ENCODE data around the gene PLAGL2.
"Not testable (repeated sequence)": the region's sequence is repeated elsewhere in the genome, so short reads cannot be mapped to it uniquely, and the experiment has no call there.

PLAGL2 gene, protein sequence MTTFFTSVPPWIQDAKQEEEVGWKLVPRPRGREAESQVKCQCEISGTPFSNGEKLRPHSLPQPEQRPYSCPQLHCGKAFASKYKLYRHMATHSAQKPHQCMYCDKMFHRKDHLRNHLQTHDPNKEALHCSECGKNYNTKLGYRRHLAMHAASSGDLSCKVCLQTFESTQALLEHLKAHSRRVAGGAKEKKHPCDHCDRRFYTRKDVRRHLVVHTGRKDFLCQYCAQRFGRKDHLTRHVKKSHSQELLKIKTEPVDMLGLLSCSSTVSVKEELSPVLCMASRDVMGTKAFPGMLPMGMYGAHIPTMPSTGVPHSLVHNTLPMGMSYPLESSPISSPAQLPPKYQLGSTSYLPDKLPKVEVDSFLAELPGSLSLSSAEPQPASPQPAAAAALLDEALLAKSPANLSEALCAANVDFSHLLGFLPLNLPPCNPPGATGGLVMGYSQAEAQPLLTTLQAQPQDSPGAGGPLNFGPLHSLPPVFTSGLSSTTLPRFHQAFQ

DNA sequence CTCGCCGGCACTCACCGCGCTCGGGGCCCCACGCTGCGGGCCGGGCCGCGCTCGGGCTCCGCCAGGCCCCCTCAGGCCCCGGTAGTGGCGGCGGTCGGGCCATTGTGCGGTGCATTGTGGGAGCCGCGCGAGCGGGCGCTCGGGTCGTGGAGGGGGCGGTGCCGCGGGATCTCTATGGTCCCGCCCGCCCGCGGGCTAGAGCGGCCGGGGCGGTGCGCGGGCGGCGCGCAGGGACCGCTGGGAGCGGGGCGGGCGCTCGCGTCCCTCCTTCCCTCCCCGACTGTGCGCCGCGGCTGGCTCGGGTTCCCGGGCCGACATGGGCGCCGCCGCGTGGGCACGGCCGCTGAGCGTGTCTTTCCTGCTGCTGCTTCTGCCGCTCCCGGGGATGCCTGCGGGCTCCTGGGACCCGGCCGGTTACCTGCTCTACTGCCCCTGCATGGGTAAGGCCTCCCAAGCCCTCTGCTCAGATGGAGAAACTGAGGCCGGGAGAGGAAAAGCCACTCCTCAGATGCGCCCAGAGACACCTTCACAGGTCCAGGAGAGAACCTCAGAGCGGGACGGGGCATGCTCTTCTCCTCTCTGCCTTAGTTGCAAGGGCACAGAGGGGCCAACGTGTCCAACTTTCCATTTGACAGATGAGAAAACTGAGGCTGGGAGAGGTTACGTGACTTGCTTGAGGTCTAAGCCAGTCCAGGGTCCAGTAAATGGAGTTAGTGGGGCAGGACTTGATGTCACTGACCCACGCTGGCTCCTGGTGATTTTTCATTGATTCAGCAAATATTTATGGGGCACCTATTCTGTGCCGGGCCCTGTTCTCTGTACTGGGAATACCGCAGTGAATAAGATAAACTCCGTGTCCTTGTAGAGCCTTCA is at the start of gene PLAGL2, which contains the start of gene POFUT1:
Gene PLAGL2 (minus strand): TSS at position 118 of the 873 bp plus-strand sequence. CDS start 5,565 bp downstream, outside the sequence.
Gene POFUT1 (plus strand): TSS at position 255 of the 873 bp plus-strand sequence. CDS start 62 bp downstream, at position 317.
- H3K4me3 ChIP-seq (replicated peaks; ENCODE audit: low read depth, low read length) = peak within 1 kb of the TSS; percentile 100
- TF ChIP-seq, protein P1, sequence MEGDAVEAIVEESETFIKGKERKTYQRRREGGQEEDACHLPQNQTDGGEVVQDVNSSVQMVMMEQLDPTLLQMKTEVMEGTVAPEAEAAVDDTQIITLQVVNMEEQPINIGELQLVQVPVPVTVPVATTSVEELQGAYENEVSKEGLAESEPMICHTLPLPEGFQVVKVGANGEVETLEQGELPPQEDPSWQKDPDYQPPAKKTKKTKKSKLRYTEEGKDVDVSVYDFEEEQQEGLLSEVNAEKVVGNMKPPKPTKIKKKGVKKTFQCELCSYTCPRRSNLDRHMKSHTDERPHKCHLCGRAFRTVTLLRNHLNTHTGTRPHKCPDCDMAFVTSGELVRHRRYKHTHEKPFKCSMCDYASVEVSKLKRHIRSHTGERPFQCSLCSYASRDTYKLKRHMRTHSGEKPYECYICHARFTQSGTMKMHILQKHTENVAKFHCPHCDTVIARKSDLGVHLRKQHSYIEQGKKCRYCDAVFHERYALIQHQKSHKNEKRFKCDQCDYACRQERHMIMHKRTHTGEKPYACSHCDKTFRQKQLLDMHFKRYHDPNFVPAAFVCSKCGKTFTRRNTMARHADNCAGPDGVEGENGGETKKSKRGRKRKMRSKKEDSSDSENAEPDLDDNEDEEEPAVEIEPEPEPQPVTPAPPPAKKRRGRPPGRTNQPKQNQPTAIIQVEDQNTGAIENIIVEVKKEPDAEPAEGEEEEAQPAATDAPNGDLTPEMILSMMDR (IDR thresholded peaks at IDR 0.05; ENCODE audit: low read length, missing control alignments) = peak; percentile 10
- peak; percentile 86 for DNase-seq (ENCODE audit: low read depth)

DNA sequence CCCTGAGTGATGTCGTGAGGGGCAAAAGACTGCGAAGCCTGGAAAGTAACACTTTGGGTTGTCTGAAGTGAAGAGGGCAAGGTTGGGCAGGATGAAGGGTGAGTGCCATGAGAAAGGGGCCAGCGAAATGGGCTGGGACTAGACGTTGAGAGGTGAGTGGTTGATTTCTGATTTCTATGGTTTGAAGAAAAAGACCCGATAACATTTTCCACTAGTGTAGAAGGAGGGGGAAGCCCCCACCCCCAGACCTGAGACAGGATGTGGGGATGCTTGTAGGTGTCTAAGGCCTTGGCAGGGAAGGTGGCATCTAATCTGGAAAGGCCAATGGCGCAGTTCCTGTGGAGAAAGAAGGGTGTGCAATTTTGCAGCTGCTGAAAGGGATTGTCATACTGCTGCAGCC is 44.6 kb upstream of the PLAGL2 start:
- no peak overlapping the region for H3K4me3 ChIP-seq (replicated peaks; ENCODE audit: low read depth, low read length)
- DNase-seq (ENCODE audit: low read depth) = no peak
- TF ChIP-seq, protein P1 (IDR thresholded peaks at IDR 0.05; ENCODE audit: low read length, missing control alignments) = no peak

DNA sequence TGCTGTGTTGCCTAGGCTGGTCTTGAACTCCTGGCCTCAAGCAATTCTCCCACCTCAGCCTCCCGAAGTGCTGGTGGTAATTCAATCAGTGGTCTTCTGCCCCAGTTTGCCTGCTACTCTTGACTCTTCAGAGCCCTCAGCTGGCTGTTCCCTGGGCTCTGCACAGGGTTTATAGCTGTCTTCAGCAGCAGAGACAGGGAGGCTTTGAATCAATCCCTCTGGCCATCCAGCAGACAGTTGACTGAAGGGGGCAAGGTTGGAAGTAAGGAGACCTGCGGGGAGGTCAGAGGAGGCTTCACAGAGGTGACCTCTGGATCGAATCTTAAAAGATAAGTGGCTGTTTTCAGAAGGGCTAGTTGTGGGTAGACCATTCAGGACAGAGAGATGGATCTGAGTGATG is 43.9 kb upstream of the PLAGL2 start:
- no peak for DNase-seq (ENCODE audit: low read depth)
- TF ChIP-seq, protein P1 (IDR thresholded peaks at IDR 0.05; ENCODE audit: low read length, missing control alignments) = no peak
- H3K4me3 ChIP-seq (replicated peaks; ENCODE audit: low read depth, low read length) = no peak overlapping the region

DNA sequence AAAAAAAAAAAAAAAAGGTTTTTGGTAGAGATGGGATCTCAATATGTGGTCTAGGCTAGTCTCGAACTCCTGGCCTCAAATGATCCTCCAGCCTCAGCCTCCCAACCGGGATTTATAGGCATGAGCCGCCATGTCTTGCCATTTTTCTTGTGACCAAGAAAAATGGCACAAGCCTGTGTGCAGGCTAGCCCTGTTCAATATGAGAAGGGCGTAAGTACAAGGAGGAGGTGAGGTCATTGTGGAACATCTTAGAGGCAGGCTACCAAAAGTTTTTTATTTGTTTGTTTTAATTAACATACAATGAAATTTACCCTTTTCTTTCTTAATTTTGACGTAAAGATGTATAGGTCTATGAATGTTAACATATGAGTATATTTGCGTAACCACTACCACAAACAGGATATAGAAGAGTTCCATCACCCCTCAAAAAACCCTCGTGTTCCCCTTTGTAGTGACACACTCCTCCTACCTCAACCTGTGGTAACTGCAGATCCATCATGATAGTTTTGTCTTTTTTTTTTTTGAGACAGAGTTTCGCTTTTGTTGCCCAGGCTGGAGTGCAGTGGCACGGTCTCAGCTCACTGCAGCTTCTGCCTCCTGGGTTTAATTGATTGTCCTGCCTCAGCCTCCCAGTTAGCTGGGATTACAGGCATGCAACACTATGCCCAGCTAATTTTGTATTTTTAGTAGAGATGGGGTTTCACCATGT is 41.6 kb upstream of the PLAGL2 start:
- H3K4me3 ChIP-seq (replicated peaks; ENCODE audit: low read depth, low read length) = no peak overlapping the region
- TF ChIP-seq, protein P1 (IDR thresholded peaks at IDR 0.05; ENCODE audit: low read length, missing control alignments) = no peak
- no peak for DNase-seq (ENCODE audit: low read depth)

DNA sequence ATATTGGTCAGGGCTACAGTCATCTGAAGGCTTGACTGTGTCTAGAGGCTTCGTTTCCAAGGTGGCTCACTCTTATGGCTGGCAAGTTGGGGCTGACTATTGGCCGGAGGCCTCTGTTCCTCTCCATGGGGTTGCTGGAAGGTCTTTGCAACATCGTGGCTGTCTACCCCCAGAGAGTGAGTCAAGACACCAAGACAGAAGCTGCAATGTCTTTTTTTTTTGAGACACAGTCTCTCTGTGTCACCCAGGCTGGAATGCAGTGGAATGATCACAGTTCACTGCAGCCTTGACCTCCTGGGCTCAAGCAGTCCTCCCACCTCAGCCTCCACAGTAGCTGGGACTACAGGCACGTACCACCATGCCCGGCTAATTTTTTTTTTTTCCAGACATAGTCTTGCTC is 40.5 kb upstream of the PLAGL2 start:
- H3K4me3 ChIP-seq (replicated peaks; ENCODE audit: low read depth, low read length) = no peak overlapping the region
- TF ChIP-seq, protein P1 (IDR thresholded peaks at IDR 0.05; ENCODE audit: low read length, missing control alignments) = no peak
- no peak for DNase-seq (ENCODE audit: low read depth)

DNA sequence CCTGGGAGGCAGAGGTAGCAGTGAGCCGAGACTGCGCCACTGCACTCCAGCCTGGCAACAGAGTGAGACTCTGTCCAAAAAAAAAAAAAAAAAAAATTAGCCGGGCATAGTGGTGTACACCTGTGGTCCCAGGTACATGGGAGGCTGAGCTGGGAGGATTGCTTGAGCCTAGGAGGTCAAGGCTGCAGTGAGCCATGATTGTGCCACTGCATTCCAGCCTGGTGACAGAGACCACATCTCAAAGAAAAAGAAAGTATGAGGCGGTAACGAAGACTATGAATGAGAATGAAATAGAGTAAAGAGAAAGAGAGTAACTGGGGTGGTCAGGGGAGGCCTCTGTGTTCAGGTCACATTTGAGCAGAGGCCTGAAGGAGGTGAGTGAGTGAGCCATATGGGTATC is 38.7 kb upstream of the PLAGL2 start:
- H3K4me3 ChIP-seq (replicated peaks; ENCODE audit: low read depth, low read length); DNase-seq (ENCODE audit: low read depth): not testable (repeated sequence)

All from fibroblast of pulmonary artery (primary cell).